CD14-positive monocyte (primary cell): ENCODE results near the gene GRHPR. TPM values are rescaled to one million over a fixed set of nuclear protein-coding genes. Genes with fewer than 3 reads are reported as not detected.

ENCODE experiments used
- DNase-seq, 3 donors: peaks; one replicate each; pipeline ENCODE4 v3.0.0-alpha.2; 2011 to 2022
- H2AFZ ChIP-seq: 2 replicates; pipeline ENCODE4 v1.6.0; 2012; ENCODE audit warnings: mild to moderate bottlenecking, low read depth, low read length, inconsistent platforms; ENCODE audit not compliant: insufficient read depth, poor library complexity, severe bottlenecking
- H3K27ac ChIP-seq, 2 donors: 1 replicate in 1 of 2; 2 replicates in 1 of 2; pipeline ENCODE4 v1.5.1; 2012 to 2013; ENCODE audit warnings: low read length in 2 of 2, control low read depth in 1 of 2, inconsistent platforms in 1 of 2, low read depth in 1 of 2, mild to moderate bottlenecking in 1 of 2
- H3K27me3 ChIP-seq, 2 donors: one replicate each; pipeline versions ENCODE4 v1.6.0 to v1.6.1; 2011 to 2013; ENCODE audit warnings: low read length in 2 of 2; ENCODE audit not compliant: control insufficient read depth in 2 of 2, insufficient read depth in 2 of 2
- H3K36me3 ChIP-seq, 2 donors: replicated peaks in 1 of 2; 1 replicate in 1 of 2; 2 replicates in 1 of 2; pipeline versions ENCODE4 v1.5.1 to v1.6.1; 2012 to 2013; ENCODE audit warnings: low read length in 2 of 2, control low read depth in 1 of 2, inconsistent platforms in 1 of 2, mild to moderate bottlenecking in 1 of 2; ENCODE audit not compliant: insufficient read depth in 2 of 2, control insufficient read depth in 1 of 2
- H3K4me1 ChIP-seq, 2 donors: 1 replicate in 1 of 2; 2 replicates in 1 of 2; pipeline versions ENCODE4 v1.5.1 to v1.6.1; 2012 to 2013; ENCODE audit warnings: low read length in 2 of 2, control low read depth in 1 of 2, inconsistent platforms in 1 of 2, mild to moderate bottlenecking in 1 of 2, moderate library complexity in 1 of 2; ENCODE audit not compliant: insufficient read depth in 2 of 2, control insufficient read depth in 1 of 2
- H3K4me2 ChIP-seq: replicated peaks from 2 replicates; pipeline ENCODE3; 2012; ENCODE audit warnings: low read length, moderate library complexity, mild to moderate bottlenecking; ENCODE audit not compliant: poor library complexity, severe bottlenecking; ENCODE audit errors: extremely low read depth
- H3K4me3 ChIP-seq, 3 experiments: fragments of 200-600 bp in 1 of 3; sonication (generic) in 1 of 3; replicated peaks in 1 of 3; 1 replicate in 2 of 3; 2 replicates in 1 of 3; pipeline ENCODE4 v1.5.1; 2011 to 2013; ENCODE audit warnings: low read length in 3 of 3, mild to moderate bottlenecking in 3 of 3, control low read depth in 2 of 3, low read depth in 2 of 3, inconsistent platforms in 1 of 3, moderate library complexity in 1 of 3
- H3K79me2 ChIP-seq: 2 replicates; pipeline ENCODE4 v1.6.0; 2012; ENCODE audit warnings: mild to moderate bottlenecking, control low read depth, inconsistent platforms, low read length, moderate library complexity; ENCODE audit not compliant: insufficient read depth
- H3K9ac ChIP-seq: 2 replicates; pipeline ENCODE4 v1.6.0; 2017; ENCODE audit warnings: low read length, mild to moderate bottlenecking; ENCODE audit not compliant: insufficient read depth, poor library complexity, severe bottlenecking
- H3K9me3 ChIP-seq, 2 donors: replicated peaks in 1 of 2; 1 replicate in 1 of 2; 2 replicates in 1 of 2; pipeline versions ENCODE4 v1.5.1 to v1.6.1; 2012 to 2013; ENCODE audit warnings: low read length in 2 of 2, control low read depth in 1 of 2; ENCODE audit not compliant: control insufficient read depth in 1 of 2, insufficient read depth in 1 of 2
- H4K20me1 ChIP-seq: 2 replicates; pipeline ENCODE4 v1.6.0; 2012; ENCODE audit warnings: mild to moderate bottlenecking, low read length, control low read depth, moderate library complexity; ENCODE audit not compliant: insufficient read depth
- H3K27ac Mint-ChIP-seq, 7 donors: one replicate each; pipeline ENCODE4 v1.8.0; 2020; ENCODE audit warnings: mild to moderate bottlenecking in 7 of 7, mixed read lengths in 7 of 7, moderate library complexity in 6 of 7, inconsistent platforms in 2 of 7
- H3K27me3 Mint-ChIP-seq, 3 donors: one replicate each; pipeline ENCODE4 v1.8.0; 2021 to 2022; ENCODE audit warnings: low read depth in 3 of 3, mild to moderate bottlenecking in 3 of 3, mixed read lengths in 3 of 3, moderate library complexity in 3 of 3, inconsistent platforms in 1 of 3
- H3K36me3 Mint-ChIP-seq, 2 donors: one replicate each; pipeline ENCODE4 v1.8.0; 2020; ENCODE audit warnings: mixed read lengths in 2 of 2, inconsistent platforms in 1 of 2, mild to moderate bottlenecking in 1 of 2
- H3K4me1 Mint-ChIP-seq: one replicate; pipeline ENCODE4 v1.8.0; 2020; ENCODE audit warnings: mild to moderate bottlenecking, mixed read lengths
- H3K4me3 Mint-ChIP-seq, 2 donors: one replicate each; pipeline ENCODE4 v1.8.0; 2020; ENCODE audit warnings: mild to moderate bottlenecking in 2 of 2, mixed read lengths in 2 of 2, moderate library complexity in 1 of 2
- H3K9me3 Mint-ChIP-seq, 7 donors: one replicate each; pipeline ENCODE4 v1.8.0; 2020 to 2022; ENCODE audit warnings: mixed read lengths in 7 of 7, mild to moderate bottlenecking in 6 of 7, moderate library complexity in 6 of 7, inconsistent platforms in 2 of 7
- WGBS: methylation state at CpG from one replicate; pipeline ENCODE4 v1.1.5; 2013; ENCODE audit warnings: missing lambda C conversion rate; ENCODE audit not compliant: insufficient coverage; 5-methylcytosine and 5-hydroxymethylcytosine counted together
- intact Hi-C, 2 donors: fragments of 100-400 bp; cut with micrococcal nuclease; formaldehyde crosslinking; loops; one replicate each; pipeline versions ENCODE4 v1.15.0 to v1.15.1; 2023
- polyA plus RNA-seq, 3 donors: library from polyadenylated mRNA; depleted of rRNA in 1 of 3; unstranded in 2 of 3; stranded (reverse) in 1 of 3; fragments of 300-500 nt in 2 of 3; fragments of >200 nt in 1 of 3; fragmentation: Illumina TruSeq in 2 of 3; gene quantifications; 1 replicate in 2 of 3; 2 replicates in 1 of 3; pipeline ENCODE4 v1.2.3, GENCODE V29; 2012 to 2021
- TF ChIP-seq, protein P1 (sequence below): fragments of 200-600 bp; IDR thresholded peaks from one replicate; pipeline ENCODE4 v1.8.0; 2022; ENCODE audit warnings: antibody characterized with exemption, mild to moderate bottlenecking

GRHPR gene
- polyA plus RNA-seq, 3 donors = 73.8 to 96.6 (median 80.9) TPM

DNA sequence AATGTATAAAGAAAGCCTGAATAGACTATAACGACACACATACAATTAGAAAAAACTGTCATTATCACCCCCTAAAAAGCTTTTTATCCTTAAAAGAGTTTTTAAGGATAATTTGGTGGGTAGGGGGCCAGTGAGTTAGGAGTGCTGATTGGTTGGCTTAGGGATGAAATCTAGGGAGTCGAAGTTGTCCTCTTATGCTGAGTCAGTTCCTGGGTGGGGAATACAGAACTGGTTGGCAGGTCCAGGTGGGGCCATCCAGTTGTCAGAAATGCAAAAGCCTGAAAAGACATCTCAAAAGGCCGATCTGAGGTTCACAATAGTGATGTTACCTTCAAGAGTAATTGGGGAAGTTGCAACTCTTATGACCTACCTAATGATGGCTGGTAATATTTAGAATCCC is 29.1 kb downstream of the GRHPR start:
- peaks cover 0 to 4% (median 0%) of the 10 kb centered on the region in 7 donors for H3K9me3 Mint-ChIP-seq
- TF ChIP-seq, protein P1, sequence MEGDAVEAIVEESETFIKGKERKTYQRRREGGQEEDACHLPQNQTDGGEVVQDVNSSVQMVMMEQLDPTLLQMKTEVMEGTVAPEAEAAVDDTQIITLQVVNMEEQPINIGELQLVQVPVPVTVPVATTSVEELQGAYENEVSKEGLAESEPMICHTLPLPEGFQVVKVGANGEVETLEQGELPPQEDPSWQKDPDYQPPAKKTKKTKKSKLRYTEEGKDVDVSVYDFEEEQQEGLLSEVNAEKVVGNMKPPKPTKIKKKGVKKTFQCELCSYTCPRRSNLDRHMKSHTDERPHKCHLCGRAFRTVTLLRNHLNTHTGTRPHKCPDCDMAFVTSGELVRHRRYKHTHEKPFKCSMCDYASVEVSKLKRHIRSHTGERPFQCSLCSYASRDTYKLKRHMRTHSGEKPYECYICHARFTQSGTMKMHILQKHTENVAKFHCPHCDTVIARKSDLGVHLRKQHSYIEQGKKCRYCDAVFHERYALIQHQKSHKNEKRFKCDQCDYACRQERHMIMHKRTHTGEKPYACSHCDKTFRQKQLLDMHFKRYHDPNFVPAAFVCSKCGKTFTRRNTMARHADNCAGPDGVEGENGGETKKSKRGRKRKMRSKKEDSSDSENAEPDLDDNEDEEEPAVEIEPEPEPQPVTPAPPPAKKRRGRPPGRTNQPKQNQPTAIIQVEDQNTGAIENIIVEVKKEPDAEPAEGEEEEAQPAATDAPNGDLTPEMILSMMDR = no peak
- H3K9ac ChIP-seq = no peak overlapping the region
- no peaks in the 10 kb centered on the region for H3K4me1 ChIP-seq
- no peaks in the 10 kb centered on the region for H3K9me3 ChIP-seq
- H3K27ac Mint-ChIP-seq = no peak overlapping the region
- H3K27me3 Mint-ChIP-seq = no peaks in the 10 kb centered on the region
- peaks cover 5 to 13% of the 10 kb centered on the region in 2 donors for H3K36me3 Mint-ChIP-seq
- peaks cover 14% of the 10 kb centered on the region for H4K20me1 ChIP-seq
- H3K27me3 ChIP-seq = no peaks in the 10 kb centered on the region
- H3K4me1 Mint-ChIP-seq = peaks cover 2% of the 10 kb centered on the region
- 13% methylated on average over 1 of the region's 3 CpGs for WGBS
- H2AFZ ChIP-seq = no peak overlapping the region
- H3K4me2 ChIP-seq = no peak overlapping the region
- peaks cover 3 to 6% of the 10 kb centered on the region in 2 donors for H3K36me3 ChIP-seq
- H3K4me3 ChIP-seq = no peak overlapping the region
- H3K4me3 Mint-ChIP-seq = no peak overlapping the region
- intact Hi-C loops = no loop called here
- H3K27ac ChIP-seq = no peak overlapping the region
- H3K79me2 ChIP-seq = peaks cover 22% of the 10 kb centered on the region
- DNase-seq = no peak

DNA sequence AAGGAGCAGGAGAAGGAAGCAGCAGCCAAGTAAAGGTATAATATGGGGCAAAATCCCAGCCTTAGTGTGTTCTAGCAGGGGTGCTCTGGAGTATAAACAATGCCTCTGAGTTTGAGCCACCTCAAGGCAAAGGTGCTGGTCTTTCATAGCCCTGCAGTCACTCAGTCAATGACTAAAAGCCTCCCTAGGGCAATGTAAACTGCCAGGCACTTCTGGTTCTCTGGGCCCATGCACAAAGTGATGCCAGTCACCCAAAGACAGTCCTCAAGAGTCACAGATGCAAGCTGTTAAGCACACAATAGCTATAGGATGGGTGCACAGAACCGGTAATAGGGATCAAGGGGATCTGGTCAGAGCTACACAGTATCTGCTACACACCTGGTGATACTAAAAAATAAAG is 30.1 kb downstream of the GRHPR start:
- Mint-ChIP-seq H3K27ac (no peak overlapping the region), H3K27me3 (no peaks in the 10 kb centered on the region), H3K4me3 (no peak overlapping the region), H3K36me3 (peaks cover 6 to 13% of the 10 kb centered on the region in 2 donors), H3K4me1 (peaks cover 2% of the 10 kb centered on the region), H3K9me3 (peaks cover 0 to 4% (median 0%) of the 10 kb centered on the region in 7 donors)
- H3K4me2 ChIP-seq = no peak overlapping the region
- H4K20me1 ChIP-seq = peaks cover 14% of the 10 kb centered on the region
- no peak for DNase-seq
- WGBS = no CpG with 5 or more reads among the region's 1 CpG
- no peaks in the 10 kb centered on the region for H3K9me3 ChIP-seq
- H3K79me2 ChIP-seq = peaks cover 25% of the 10 kb centered on the region
- no peak overlapping the region for H3K4me3 ChIP-seq
- no peak overlapping the region for H2AFZ ChIP-seq
- no peak overlapping the region for H3K27ac ChIP-seq
- H3K4me1 ChIP-seq = no peaks in the 10 kb centered on the region
- H3K36me3 ChIP-seq = peaks cover 3 to 6% of the 10 kb centered on the region in 2 donors
- H3K9ac ChIP-seq = no peak overlapping the region
- no peaks in the 10 kb centered on the region for H3K27me3 ChIP-seq
- intact Hi-C loops = no loop called here
- TF ChIP-seq, protein P1 = no peak
